GM18499 (cell line): ENCODE data around the gene ASAP2.

ENCODE experiments used
- ATAC-seq: cut with Tn5 transposase; IDR thresholded peaks from one replicate; pipeline ENCODE4 v1.9.1; 2021; ENCODE audit warnings: moderate number of reproducible peaks; ENCODE audit not compliant: insufficient read depth, unreplicated experiment

The ASAP2 gene

GRCh38 chr2:9335322-9335832 lies 128.8 kb downstream of the ASAP2 start:
- no peak for ATAC-seq

DNA sequence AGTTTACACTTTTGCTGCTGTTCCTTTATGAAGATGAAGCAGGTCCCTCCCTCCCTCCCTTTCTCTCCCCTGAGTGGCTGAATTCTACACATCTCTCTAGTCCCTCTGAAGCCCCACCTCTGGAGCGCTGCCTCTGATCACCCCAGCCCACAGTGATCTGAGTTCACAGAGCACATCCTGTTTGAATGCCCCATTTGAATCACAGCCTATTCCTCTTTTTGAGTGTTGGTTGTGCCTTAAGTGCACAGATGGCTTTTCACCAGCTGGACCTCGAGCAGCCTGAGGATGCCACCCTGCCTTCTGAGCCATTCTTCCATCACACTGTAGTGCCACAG lies 129.6 kb downstream of the ASAP2 start:
- no peak for ATAC-seq

GRCh38 chr2:9336576-9337314 lies 130.1 kb downstream of the ASAP2 start:
- no peak for ATAC-seq

DNA sequence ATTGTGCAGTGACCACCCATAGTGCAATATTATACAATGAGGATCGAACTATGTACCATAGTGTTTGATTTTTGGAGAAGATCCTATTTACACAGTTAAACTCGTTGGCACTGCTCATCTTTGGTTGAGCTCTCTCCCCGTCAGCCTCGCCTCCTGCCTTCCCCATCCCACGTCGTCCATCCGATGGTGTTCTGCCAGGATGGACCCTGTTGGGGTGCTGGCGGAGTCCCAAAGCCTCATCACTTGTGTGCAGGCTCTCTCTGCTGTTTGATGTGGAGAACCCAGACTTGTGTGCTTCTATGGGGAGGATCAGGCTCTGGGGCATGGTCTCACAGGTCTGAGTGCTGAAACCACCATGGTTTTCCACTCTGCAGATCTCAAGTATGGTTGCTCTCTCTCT lies 131.3 kb downstream of the ASAP2 start:
- no peak for ATAC-seq

DNA sequence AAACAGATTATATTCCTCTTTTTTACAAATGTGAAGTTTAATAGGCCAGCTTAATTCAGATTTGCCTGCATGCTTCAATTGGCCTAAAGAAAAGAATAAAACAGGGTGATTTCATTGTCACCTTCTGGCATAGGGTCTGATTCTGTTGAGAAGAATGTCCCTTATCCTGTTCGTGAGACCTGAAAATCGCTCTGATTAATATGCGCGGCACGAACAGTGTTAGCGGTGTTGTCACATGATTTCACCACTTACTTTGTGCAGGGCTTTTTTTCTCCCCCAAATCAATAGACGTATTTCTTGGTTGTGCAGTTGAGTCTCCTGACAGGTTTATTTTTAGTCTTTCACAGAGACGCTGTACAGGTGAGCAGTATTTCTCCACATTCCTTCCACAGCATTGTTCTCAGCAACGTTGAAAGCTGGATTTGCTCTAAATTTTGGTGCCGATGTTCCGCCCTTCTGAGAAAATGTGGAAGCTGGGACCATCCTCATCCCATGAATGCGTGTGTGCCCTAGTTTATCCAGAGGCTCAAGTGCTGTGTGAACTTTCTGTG lies 134.8 kb downstream of the ASAP2 start:
- ATAC-seq, result no peak

DNA sequence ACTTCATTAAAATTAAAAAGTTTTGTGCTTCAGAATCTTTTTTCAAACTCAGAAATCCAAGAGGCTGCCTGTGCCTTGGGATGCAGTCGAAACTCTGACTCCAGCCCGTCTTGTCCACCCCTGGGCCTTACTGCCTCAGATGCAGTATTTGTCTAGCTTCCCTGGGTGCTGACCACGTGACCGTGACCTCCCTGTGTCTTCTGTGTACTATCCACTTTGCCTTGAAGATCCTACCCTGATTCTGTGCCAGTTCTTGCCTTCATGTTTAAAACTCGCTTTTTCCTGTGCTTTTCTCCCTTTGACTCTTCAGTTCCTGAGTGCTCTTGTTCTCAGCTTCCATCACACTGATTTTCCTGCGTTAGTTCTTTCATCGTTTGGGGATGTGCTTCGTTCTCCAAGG lies 136.0 kb downstream of the ASAP2 start:
- no peak for ATAC-seq

- no peak for ATAC-seq
Measured at GRCh38 chr2:9343524-9343923, 136.9 kb downstream of the ASAP2 start.

DNA sequence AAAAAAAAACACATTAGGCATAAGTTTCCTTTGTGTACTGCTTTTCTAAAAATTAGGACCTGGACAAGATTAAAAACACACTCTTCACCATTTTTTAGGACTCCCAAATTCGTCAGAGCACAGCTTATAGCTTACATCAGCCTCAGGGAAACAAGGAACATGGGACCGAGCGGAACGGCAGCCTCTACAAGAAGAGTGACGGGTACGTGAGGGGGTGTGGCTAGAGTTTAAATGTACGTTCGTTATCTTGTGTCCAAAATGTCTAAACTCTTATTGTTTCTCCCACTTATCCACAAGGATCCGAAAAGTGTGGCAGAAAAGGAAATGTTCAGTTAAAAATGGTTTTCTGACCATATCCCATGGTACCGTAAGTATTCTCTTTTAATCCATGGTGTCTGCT lies 137.8 kb downstream of the ASAP2 start:
- ATAC-seq, result no peak

GRCh38 chr2:9345343-9345742 lies 138.7 kb downstream of the ASAP2 start:
- ATAC-seq, result no peak

DNA sequence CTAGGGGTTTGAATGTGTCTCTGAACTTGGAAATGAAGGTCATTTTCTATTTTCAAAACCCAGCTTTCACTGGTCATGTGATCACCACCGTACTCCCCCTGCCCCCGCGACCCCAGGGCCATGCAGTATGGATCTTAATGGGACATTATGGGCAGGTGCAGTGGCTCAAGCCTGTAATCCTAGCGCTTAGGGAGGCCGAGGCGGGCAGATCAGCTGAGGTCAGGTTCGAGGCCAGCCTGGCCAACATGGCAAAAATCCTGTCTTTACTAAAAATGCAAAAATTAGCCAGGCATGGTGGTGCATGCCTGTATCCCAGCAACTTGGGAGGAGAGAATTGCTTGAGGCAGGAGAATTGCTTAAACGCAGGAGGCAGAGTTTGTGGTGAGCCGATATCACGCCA lies 139.4 kb downstream of the ASAP2 start:
- no peak for ATAC-seq

DNA sequence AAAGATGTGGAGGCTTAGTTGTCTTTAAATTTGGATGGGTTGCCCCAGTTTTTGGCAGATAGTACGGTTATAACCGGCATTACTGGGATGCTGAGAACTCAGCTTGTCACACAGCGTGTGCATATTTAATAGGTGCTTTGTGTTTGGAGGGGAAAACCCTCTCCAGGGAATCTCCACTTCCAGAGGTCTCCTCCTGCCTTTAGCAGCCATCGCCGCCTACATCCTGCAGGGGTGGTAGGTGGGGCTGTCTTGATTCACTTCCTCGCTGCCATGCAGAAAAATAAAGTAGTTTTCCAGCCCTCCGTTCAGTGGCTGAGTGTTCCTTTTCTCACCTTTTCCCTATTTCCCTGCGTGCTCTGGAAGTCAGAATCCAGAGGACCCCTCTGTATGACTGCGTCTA lies 140.3 kb downstream of the ASAP2 start:
- ATAC-seq, result no peak

- no peak for ATAC-seq
Measured at GRCh38 chr2:9347411-9347881, 140.8 kb downstream of the ASAP2 start.

DNA sequence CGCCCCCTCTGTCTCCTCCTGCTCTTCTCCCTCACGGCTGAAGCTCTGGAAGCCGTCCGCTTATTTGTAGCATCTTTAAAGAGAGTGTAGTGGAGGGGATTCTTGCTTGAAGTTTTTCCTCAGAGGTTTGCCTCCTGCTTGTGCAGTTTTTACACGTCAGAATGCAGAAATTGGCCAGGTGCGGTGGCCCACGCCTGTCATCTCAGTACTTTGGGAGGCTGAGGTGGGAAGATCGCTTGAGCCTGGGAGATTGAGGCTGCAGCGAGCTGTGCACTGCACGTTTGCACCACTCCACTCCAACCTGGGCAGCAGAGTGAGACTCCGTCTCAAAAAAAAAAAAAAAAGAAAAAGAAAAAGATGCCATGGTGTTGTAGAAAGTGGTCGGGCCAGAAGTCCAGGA lies 147.7 kb downstream of the ASAP2 start:
- no peak for ATAC-seq

DNA sequence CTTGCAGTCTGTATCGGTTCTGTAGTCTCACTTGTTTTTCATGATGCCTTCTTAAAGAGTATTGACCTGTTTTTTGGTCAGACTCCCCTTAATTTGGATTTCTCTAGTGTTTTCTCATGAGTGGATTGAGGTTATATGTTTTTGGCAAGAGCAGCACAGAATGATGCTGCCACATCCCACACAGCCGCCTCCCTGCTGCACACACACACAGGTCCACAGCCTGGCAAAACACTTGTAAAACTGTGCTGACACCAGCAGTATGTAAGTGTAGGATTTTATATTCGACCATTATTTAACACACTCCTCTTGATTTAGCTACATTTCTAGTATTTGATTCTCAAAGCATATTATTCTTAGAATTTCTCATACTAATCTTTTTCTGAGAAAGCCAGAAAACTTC lies 148.7 kb downstream of the ASAP2 start:
- ATAC-seq, result no peak

DNA sequence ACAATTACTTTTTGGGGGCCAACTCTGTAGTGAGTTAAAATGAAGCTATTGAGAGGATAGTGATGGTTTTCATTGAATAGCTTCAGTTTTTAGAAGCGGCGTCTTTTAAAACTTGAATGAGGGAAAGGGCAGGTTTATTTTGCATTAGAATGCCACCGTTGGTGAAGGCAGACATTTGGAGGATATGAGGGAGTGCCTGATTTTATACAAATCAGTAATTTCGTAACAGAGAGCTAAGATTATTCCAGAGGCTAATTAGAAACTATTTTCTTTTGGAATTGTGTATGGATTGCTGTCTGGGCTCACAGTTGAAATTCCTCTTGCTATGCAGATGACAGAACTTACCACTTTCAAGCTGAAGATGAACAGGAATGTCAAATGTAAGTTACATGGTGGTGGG lies 149.1 kb downstream of the ASAP2 start:
- ATAC-seq, result no peak

DNA sequence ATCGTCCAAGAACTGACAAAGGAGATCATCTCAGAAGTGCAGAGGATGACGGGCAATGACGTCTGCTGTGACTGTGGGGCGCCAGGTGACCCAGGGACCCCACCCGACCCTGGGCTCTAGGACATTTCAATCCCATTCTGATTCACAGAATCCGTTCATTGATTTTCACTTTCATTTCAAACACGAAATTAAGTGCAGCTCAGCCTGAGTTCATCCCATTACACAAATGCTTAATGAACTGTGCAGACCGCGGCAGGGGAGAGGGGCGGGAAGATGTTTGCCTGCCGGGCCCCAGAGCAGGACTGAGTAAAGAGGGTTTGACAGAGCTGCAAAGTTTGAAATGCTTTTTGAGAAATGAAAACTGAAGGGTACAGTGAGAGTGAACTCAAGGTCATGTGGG lies 149.6 kb downstream of the ASAP2 start:
- ATAC-seq, result no peak

DNA sequence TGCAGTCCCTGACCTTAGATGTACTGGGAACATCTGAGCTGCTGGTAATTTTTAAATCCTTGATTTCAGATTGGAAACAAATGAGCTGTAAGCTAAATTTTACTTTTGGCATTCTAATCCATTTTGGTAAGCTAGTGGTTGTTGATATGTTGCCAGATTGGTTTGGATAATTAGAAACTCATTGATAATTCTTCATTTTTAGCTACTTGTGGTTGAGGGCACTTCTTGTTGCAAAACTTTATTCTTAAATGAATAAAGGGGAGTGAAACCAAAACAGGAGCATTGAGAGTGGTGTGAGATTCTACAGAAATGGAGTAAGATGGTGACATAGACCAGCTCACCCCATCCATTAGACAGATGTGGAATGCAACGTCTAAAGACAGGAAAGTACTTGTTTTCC lies 152.2 kb downstream of the ASAP2 start:
- ATAC-seq, result no peak

- ATAC-seq, result no peak
Measured at GRCh38 chr2:9359463-9359862, 152.9 kb downstream of the ASAP2 start.

GRCh38 chr2:9360110-9360509 lies 153.5 kb downstream of the ASAP2 start:
- no peak for ATAC-seq

- no peak for ATAC-seq
Measured at GRCh38 chr2:9360701-9361100, 154.1 kb downstream of the ASAP2 start.

- no peak for ATAC-seq
Measured at GRCh38 chr2:9364373-9364772, 157.8 kb downstream of the ASAP2 start.

DNA sequence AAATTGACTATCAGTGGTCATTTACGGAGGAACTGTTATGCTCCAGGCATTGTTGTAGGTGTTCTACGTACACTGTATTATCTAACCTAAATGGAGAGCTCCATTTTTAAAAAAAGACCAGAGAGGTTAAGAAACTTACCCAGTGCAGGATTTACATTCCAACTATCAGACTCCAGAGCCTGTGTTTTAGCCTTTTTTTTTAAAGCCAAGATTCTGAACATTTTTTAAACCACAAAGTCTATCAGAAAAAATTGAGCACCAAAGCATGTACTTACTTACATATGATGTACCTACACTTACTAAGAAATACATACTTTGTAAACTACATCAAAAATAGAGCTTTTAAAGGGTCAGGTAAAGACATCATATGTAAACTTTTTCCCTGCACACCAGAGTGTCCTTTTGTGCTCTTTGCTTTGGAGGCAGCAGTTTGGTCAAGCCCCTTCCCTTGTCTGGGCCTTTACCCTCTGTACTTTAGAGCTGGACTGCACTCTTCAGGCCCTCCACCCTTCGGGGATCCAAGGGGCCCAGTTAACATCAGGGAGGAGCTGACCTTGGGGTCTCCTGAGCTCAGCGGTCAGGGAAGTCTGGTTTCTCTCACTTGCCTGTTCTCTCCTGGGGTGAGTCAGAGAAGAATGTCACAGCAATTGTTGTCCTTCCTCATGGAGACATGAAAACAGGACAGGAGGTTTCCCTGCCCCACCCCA lies 158.3 kb downstream of the ASAP2 start:
- no peak for ATAC-seq
